OCI-LY3 (cell line): ENCODE measurements around the gene DYNC1I1.

Source experiments
- H2AFZ ChIP-seq: fragments of 200-600, 300-600 bp; shearing (Covaris generic); 2 replicates; pipeline ENCODE4 v1.6.0; 2014; ENCODE audit warnings: antibody characterized with exemption, low read depth, low read length
- H3K27ac ChIP-seq: fragments of 200-600, 300-600 bp; sonication (generic); 2 replicates; pipeline ENCODE4 v1.5.1; 2014; ENCODE audit warnings: mild to moderate bottlenecking, low read length, moderate library complexity, mixed read lengths
- H3K27me3 ChIP-seq: fragments of 200-600, 300-600 bp; sonication (generic); 2 replicates; pipeline ENCODE4 v1.6.1; 2014; ENCODE audit warnings: low read depth, low read length, mixed read lengths
- H3K36me3 ChIP-seq: fragments of 200-600, 300-600 bp; sonication (generic); replicated peaks from 2 replicates; pipeline ENCODE3; 2014; ENCODE audit warnings: low read depth, low read length, mixed read lengths
- H3K4me1 ChIP-seq: fragments of 300-600, 200-600 bp; sonication (generic); 2 replicates; pipeline ENCODE4 v1.6.1; 2014; ENCODE audit warnings: low read length, mixed read lengths
- H3K4me2 ChIP-seq: fragments of 200-600, 300-600 bp; sonication (generic); 2 replicates; pipeline ENCODE4 v1.6.1; 2014; ENCODE audit warnings: low read length, mixed read lengths
- H3K4me3 ChIP-seq: fragments of 300-600, 200-600 bp; sonication (generic); 2 replicates; pipeline ENCODE4 v1.5.1; 2014; ENCODE audit warnings: antibody characterized with exemption, mild to moderate bottlenecking, low read length, moderate library complexity
- H3K79me2 ChIP-seq: fragments of 300-600, 200-600 bp; shearing (Covaris generic); 2 replicates; pipeline ENCODE4 v1.6.1; 2014; ENCODE audit warnings: mild to moderate bottlenecking, low read length, mixed read lengths
- H3K9ac ChIP-seq: fragments of 300-600, 200-600 bp; shearing (Covaris generic); 2 replicates; pipeline ENCODE4 v1.6.0; 2014; ENCODE audit warnings: mild to moderate bottlenecking, low read length, moderate library complexity
- H3K9me3 ChIP-seq: fragments of 200-600, 300-600 bp; shearing (Covaris generic); 2 replicates; pipeline ENCODE4 v1.6.1; 2014; ENCODE audit warnings: low read length, mixed read lengths; ENCODE audit not compliant: insufficient read depth
- H4K20me1 ChIP-seq: fragments of 200-600, 300-600 bp; sonication (generic); 2 replicates; pipeline ENCODE4 v1.6.1; 2016; ENCODE audit warnings: low read length, mixed read lengths; ENCODE audit not compliant: insufficient read depth
- CTCF ChIP-seq: fragments of 200-600, 300-600 bp; sonication (generic); IDR thresholded peaks from 2 replicates; pipeline ENCODE4 v1.5.1; 2014; ENCODE audit warnings: antibody characterized with exemption, low read length, low read depth
- EZH2phosphoT487 ChIP-seq: fragments of 200-600 bp; shearing (Covaris generic); IDR thresholded peaks from 2 replicates; pipeline ENCODE4 v1.6.1; 2018; ENCODE audit warnings: antibody characterized with exemption, mixed run types, low read depth

Gene DYNC1I1

GRCh38 chr7:95951997-95952795, 179.8 kb downstream of the DYNC1I1 start:
- no peak for TF ChIP-seq CTCF
- TF ChIP-seq EZH2phosphoT487, result no peak
- Histone ChIP-seq H2AFZ (no peak overlapping the region), H3K4me1 (no peaks in the 10 kb centered on the region)

GRCh38 chr7:95952851-95953250, 180.5 kb downstream of the DYNC1I1 start:
- Histone ChIP-seq H3K27me3 (no peaks in the 10 kb centered on the region), H3K4me2 (no peak overlapping the region), H3K4me1 (no peaks in the 10 kb centered on the region), H3K9me3 (no peaks in the 10 kb centered on the region), H3K79me2 (no peaks in the 10 kb centered on the region), H3K27ac (no peak overlapping the region), H2AFZ (no peak overlapping the region), H3K36me3 (no peaks in the 10 kb centered on the region), H3K9ac (no peak overlapping the region), H4K20me1 (no peaks in the 10 kb centered on the region), H3K4me3 (no peak overlapping the region)
- TF ChIP-seq CTCF, result no peak
- no peak for TF ChIP-seq EZH2phosphoT487

More at GRCh38 chr7:95951997-95952795, 179.8 kb downstream of the DYNC1I1 start:
- no peaks in the 10 kb centered on the region for H3K27me3 ChIP-seq
- H4K20me1 ChIP-seq, result no peaks in the 10 kb centered on the region
- H3K4me3 ChIP-seq, result no peak overlapping the region
- no peak overlapping the region for H3K4me2 ChIP-seq
- no peaks in the 10 kb centered on the region for H3K79me2 ChIP-seq
- no peak overlapping the region for H3K9ac ChIP-seq
- H3K27ac ChIP-seq, result no peak overlapping the region
- no peaks in the 10 kb centered on the region; the same call in 1 of the 2 replicates for H3K9me3 ChIP-seq
- no peaks in the 10 kb centered on the region for H3K36me3 ChIP-seq

GRCh38 chr7:95955748-95956147, 183.4 kb downstream of the DYNC1I1 start:
- Histone ChIP-seq H3K4me3 (no peak overlapping the region), H2AFZ (no peak overlapping the region), H3K27ac (no peak overlapping the region), H3K4me2 (no peak overlapping the region), H3K27me3 (no peaks in the 10 kb centered on the region), H3K79me2 (no peaks in the 10 kb centered on the region), H4K20me1 (no peaks in the 10 kb centered on the region), H3K36me3 (no peaks in the 10 kb centered on the region), H3K4me1 (no peaks in the 10 kb centered on the region), H3K9me3 (no peaks in the 10 kb centered on the region), H3K9ac (no peak overlapping the region)
- TF ChIP-seq CTCF (no peak), EZH2phosphoT487 (no peak)

- Histone ChIP-seq H3K79me2 (no peaks in the 10 kb centered on the region), H2AFZ (no peak overlapping the region), H3K4me2 (no peak overlapping the region), H3K9ac (no peak overlapping the region), H3K4me1 (no peaks in the 10 kb centered on the region), H3K27me3 (no peaks in the 10 kb centered on the region), H3K4me3 (no peak overlapping the region), H4K20me1 (no peaks in the 10 kb centered on the region), H3K36me3 (no peaks in the 10 kb centered on the region), H3K27ac (no peak overlapping the region), H3K9me3 (no peaks in the 10 kb centered on the region)
- TF ChIP-seq CTCF (no peak), EZH2phosphoT487 (no peak)
Observed at GRCh38 chr7:95957510-95957909, 185.2 kb downstream of the DYNC1I1 start.
